Stimulated activated effector memory CD8-positive, alpha-beta T cell treated with anti-CD3 and anti-CD28 coated beads, Interleukin-12 subunit alpha, Interleukin-12 subunit beta, amount 100 ng/mL, for 72 hours (primary cell): Measurements from ENCODE around the gene GFI1B.
A peak's percentile ranks its signal among the peaks of the same experiment; 100 is the strongest.

Experiments
- ATAC-seq: fragments of 150-1000 bp; cut with Tn5 transposase; 2 replicates; pipeline ENCODE4 v1.10.0; 2021
- DNase-seq, 2 donors: peaks; one replicate each; pipeline ENCODE4 v3.0.0; 2021 to 2022; ENCODE audit warnings: low spot score in 2 of 2
- H3K27ac Mint-ChIP-seq: one replicate; pipeline ENCODE4 v1.8.0; 2022; ENCODE audit warnings: mild to moderate bottlenecking, mixed read lengths
- H3K36me3 Mint-ChIP-seq: one replicate; pipeline ENCODE4 v1.8.0; 2022; ENCODE audit warnings: mild to moderate bottlenecking, mixed read lengths
- H3K4me1 Mint-ChIP-seq: one replicate; pipeline ENCODE4 v1.8.0; 2022; ENCODE audit warnings: mixed read lengths
- H3K4me3 Mint-ChIP-seq: one replicate; pipeline ENCODE4 v1.8.0; 2022; ENCODE audit warnings: mild to moderate bottlenecking, mixed read lengths
- H3K9me3 Mint-ChIP-seq: one replicate; pipeline ENCODE4 v1.8.0; 2022; ENCODE audit warnings: mixed read lengths

GFI1B gene

DNA sequence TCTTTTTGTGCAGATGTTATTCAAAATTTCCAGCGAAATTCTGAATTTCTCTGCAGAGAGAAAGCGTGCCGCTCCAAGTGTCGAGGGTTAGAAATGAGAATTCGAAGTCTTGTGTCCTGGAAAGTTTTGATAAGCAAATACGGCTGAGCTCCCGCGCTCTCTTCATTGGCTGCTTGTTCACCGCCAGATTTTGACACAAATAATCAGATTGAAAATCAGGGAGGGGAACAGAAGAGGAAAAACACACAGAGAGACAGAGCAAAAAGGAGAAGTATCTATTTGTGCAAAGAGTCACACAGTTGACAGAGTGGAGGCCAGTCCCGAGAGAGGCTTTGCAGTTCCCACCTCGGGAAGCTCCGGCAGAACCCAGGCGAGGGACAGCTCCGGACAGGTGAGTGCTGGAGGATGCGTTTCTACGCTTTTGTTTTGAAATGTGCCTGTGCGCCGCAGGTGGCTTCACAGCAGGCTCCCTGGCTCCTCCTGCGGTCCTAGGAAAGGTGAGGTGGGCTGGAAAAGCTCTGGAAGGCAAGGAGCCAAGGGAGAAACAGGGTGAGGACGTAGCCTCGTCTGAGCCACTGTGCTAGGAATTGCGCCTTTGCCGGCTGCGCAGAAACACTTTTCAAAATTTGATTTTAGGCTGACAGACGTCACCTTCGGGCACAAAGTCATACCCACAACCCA is at the start of gene GFI1B:
Gene GFI1B (plus strand): TSS at position 244 of the 681 bp plus-strand sequence. CDS start 7,985 bp downstream, outside the sequence.
- Mint-ChIP-seq H3K4me1 (peaks cover 6% of the 10 kb centered on the region), H3K27ac (no peak within 1 kb of the TSS), H3K4me3 (no peak within 1 kb of the TSS), H3K9me3 (no peaks in the 10 kb centered on the region), H3K36me3 (no peaks in the 10 kb centered on the region)
- DNase-seq (no peak), ATAC-seq (no peak)

DNA sequence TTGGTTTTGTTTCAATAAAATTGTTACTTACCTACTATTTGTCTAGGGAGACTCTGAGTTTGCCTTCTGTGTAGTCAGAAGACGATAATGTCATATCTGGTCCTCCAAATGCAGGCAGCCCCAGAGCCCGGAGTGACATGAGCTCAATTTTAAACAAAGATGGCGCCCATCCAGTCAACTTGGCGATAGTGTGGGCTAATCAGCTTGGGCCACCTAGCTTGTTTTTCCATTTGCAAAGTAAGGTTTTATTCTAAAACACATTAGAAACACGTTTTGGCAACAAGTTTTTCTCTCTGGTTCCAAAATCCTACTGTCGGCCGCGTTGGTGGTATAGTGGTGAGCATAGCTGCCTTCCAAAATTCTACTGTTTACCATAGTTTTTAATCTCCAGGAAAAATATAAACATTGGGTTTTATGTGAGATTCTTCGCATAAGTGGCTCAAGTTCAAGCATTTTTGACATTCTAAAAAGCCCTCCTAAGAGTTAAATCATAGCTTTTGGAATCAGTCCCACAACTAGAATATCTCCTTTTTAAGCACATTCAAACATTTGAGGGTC is 47.2 kb upstream of the GFI1B start:
- DNase-seq (no peak), ATAC-seq (no peak)
- Mint-ChIP-seq H3K36me3 (peaks cover 56% of the 10 kb centered on the region), H3K4me3 (no peak overlapping the region), H3K9me3 (no peaks in the 10 kb centered on the region), H3K4me1 (peaks cover 18% of the 10 kb centered on the region), H3K27ac (no peak overlapping the region)

DNA sequence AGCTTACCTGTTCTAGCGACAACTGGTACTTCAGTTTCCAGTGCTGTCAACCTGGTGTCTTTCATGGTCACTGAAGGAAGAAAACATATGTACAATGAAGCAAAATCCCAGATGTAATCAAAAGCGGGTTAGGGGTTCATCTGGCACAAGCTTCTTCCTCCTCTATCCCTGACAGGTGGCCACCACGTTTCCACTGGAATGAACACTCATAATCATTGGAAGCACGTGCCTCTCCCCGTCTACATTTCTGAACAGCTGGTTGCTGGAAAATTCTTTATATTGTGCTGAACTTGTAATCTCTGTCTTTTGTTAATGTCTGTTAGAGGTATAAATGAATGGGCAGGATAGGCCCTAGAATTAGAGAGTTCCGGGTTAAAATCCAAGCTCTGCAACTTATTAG is 43.5 kb upstream of the GFI1B start:
- Mint-ChIP-seq H3K9me3 (no peaks in the 10 kb centered on the region), H3K27ac (no peak overlapping the region), H3K36me3 (peaks cover 27% of the 10 kb centered on the region), H3K4me1 (peaks cover 18% of the 10 kb centered on the region), H3K4me3 (no peak overlapping the region)
- ATAC-seq, result no peak
- DNase-seq, result no peak

DNA sequence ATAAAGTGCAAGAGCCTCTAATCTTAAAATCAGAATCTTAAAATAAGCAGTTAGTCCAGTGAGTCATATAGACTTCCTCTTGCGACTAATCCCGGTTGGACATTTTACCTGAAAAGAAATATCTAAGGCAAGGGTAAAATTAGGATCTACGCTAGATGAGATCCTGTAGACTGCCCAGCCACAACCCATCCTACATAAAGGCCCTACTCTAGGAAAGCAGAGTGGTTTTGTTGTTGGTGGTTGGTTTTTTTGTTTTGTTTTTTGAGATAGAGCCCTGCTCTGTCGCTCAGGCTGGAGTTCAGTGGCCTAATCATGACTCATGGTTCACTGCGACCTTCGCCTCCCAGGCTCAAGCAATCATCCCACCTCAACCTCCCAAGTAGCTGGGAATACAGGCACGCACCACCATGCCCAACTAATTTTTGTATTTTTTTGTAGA is 41.0 kb upstream of the GFI1B start:
- H3K27ac Mint-ChIP-seq, result no peak overlapping the region
- DNase-seq (no peak), ATAC-seq (no peak)
- peaks cover 17% of the 10 kb centered on the region for H3K36me3 Mint-ChIP-seq
- no peaks in the 10 kb centered on the region for H3K9me3 Mint-ChIP-seq
- H3K4me1 Mint-ChIP-seq, result peaks cover 13% of the 10 kb centered on the region
- no peak overlapping the region for H3K4me3 Mint-ChIP-seq

DNA sequence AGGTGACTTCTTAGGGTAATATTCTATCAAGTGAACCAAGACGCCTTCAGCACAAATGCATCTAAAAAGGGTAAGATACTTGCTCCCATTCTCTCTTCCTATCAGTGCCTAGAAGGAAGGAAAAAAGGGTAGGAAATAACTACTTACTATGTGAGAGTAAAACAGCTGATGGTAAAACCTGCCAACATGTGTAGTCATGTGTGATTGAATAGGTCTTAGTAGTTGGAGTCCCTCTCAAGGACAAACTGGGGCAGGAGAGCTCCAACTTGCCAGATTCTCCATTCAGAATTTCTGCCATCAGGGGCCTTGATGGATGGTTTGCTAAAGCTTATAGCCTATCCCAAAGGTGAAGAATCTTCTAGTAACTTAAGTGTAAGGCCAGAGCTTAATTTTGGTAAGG is 39.3 kb upstream of the GFI1B start:
- Mint-ChIP-seq H3K9me3 (no peaks in the 10 kb centered on the region), H3K4me3 (no peak overlapping the region)
- no peak for DNase-seq

DNA sequence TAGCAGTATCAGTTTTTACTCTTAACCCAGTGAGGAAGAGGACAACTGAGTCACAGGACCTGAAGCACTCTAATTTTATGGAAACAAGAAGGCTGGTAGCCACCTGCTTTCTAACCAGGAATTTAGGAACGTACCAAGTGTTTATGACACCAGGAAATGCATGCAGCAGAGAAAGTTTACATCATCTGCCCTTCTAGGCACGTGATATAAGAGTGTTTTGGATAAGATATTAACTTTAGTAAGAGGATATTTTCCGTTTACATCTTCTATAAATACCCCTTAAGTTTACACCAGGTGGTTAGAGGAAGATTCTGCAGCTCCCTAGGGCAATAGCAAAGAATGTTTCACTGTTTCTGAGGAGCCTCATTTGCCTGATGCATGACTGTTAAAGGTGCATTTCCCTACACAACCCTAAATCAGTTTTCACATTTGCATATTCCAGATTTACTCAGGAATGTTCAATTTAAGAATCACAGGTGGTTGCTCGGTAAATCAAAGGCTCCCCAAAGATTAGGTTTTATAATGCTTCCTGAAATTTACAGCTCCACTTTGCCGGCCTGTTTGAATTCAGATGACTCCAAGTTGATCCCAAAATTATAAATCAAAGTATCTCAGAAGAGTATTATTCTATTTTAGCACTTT is 35.8 kb upstream of the GFI1B start:
- Mint-ChIP-seq H3K4me3 (peak overlapping the region; percentile 86), H3K27ac (no peak overlapping the region), H3K9me3 (no peaks in the 10 kb centered on the region), H3K36me3 (peaks cover 9% of the 10 kb centered on the region), H3K4me1 (peaks cover 18% of the 10 kb centered on the region)
- DNase-seq, result no peak
- ATAC-seq, result no peak

More for the DNA sequence above, 39.3 kb upstream of the GFI1B start:
- H3K4me1 Mint-ChIP-seq, result peaks cover 21% of the 10 kb centered on the region
- ATAC-seq, result no peak
- peaks cover 13% of the 10 kb centered on the region for H3K36me3 Mint-ChIP-seq
- H3K27ac Mint-ChIP-seq, result no peak overlapping the region

DNA sequence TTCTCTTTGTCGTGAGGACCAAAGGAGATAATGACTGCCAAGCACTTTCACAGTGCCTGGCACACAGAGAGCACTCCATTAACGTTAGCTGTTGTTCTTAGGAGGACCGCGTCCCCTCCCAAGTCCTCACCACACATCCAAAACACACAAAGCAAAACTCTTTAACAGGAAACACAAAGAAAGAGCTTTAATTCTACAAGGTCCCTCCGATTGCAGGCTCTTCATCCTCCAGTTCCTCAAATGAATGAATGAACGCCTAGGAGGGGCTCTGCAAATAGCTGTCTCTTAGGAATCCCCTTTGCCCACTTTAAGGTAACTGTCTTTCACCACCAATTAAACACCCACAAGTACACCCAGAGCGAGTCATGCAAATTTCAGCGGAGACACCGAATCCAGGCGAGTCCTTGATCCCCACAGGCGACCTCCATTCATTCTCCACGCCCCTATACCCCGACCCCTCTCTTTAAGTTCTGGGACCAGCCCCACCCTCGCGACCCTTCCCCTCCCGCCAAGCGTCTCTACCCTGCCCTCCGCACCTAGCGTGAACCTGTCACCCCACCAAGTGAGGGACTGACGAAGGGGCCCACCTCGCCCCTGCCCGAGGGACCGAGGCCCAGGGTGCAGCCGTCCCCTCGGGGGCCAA is 34.7 kb upstream of the GFI1B start:
- Mint-ChIP-seq H3K4me1 (peaks cover 18% of the 10 kb centered on the region), H3K4me3 (peak overlapping the region; percentile 86), H3K9me3 (no peaks in the 10 kb centered on the region), H3K36me3 (peaks cover 9% of the 10 kb centered on the region), H3K27ac (peak overlapping the region; percentile 99)
- ATAC-seq (no peak), DNase-seq (peak in 1 of 2 donors; percentile 51)

DNA sequence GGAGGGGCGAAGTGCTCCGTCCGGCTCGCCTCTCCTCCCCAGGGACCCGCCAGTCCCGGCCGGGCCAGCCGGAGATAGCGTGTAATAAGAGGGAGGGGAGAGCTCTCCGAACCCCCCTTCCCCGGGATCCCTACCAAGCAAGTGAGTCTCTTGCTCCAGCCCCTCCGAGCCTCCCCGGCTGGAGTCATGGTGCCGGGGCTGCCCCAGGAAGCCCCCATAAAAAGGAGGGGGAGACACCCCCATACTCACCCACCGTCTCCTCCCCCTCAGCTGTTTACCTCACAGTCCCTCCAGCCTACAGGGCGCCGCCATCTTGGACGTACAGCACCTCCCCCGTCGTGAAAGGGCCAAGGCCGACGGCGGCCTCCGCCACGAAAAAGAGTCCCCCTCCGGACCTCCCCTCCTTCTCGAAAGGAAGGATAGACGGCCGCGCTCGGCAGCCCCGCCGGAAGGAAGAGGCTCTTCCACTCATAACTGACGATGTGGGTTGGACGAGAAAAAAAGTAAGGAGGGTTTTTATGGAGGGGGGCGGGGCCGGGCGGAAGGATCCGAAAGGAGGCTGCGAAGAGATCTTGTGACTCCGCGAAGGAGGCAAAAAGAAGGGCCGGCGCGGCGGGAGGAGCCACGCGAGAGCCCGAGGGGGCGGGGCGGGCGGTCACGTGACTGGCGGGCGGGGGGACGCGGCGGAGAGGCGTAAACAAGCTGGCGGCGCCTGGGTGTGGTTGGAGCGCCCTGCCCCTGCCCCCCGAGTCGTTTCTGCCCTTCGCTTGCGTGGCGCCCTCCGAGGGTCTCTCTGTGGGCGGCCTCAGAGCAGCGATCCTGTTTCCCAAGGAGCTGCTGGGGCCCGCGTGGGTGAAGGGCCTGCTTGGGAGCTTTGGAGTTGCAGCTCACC is 34.0 kb upstream of the GFI1B start, which contains the start of gene TSC1:
Gene TSC1 (minus strand): TSS at position 323 of the 892 bp plus-strand sequence. CDS start 15,744 bp downstream, outside the sequence.
- ATAC-seq, result peak; percentile 92
- Mint-ChIP-seq H3K4me3 (peak within 1 kb of the TSS; percentile 86), H3K27ac (peak within 1 kb of the TSS; percentile 99), H3K4me1 (peaks cover 18% of the 10 kb centered on the region), H3K36me3 (peaks cover 9% of the 10 kb centered on the region), H3K9me3 (no peaks in the 10 kb centered on the region)
- DNase-seq, result peak; percentile 92 to 96

DNA sequence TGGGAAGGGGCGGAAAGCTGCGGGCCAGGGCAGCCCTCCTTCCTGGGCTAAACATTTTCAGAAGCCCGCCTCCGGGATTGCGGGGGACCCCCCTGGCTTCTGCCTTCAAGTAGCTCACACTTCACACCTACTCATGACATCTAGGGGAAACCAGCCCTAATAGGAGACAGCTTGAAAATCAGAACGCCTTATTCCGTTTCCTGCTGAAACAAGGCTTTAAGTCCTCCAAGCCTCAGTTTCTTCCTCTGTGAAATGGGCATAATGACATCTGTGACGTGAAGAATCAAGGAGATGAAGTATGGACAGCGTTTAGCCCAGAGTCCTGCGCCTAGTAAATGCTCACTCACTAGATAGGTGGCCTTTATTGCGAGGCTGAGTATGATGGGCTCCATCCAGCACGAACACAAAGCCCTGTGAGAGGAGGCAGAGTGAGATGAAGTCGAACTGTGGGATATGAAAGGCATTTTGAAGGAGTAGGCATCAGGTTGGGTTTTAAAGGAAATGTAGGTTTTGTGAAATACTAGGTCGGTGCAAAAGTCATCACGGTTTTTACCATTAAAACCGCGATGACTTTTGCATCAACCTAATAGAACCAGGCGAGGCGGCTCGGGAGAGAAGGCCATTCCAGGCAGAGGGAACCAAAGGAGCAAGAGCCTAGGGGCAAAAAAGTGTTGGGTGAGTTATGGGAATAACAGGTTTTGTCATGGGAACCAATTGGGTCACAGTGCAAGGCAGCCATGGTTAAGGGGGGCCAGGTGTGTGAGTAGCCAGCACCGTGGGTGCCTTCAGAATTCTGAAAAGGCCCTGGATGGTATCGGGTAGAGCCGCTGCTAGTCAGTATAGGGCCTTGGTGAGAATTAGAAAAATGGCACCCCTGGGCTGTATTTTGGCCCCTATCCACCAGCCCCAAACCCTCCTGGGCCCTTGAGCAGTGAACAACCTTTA is 33.0 kb upstream of the GFI1B start:
- peak overlapping the region; percentile 86 for H3K4me3 Mint-ChIP-seq
- H3K36me3 Mint-ChIP-seq, result peaks cover 9% of the 10 kb centered on the region
- H3K4me1 Mint-ChIP-seq, result peaks cover 18% of the 10 kb centered on the region
- ATAC-seq (peak; percentile 1), DNase-seq (peak in 1 of 2 donors; percentile 55)
- peak overlapping the region; percentile 99 for H3K27ac Mint-ChIP-seq
- H3K9me3 Mint-ChIP-seq, result no peaks in the 10 kb centered on the region

DNA sequence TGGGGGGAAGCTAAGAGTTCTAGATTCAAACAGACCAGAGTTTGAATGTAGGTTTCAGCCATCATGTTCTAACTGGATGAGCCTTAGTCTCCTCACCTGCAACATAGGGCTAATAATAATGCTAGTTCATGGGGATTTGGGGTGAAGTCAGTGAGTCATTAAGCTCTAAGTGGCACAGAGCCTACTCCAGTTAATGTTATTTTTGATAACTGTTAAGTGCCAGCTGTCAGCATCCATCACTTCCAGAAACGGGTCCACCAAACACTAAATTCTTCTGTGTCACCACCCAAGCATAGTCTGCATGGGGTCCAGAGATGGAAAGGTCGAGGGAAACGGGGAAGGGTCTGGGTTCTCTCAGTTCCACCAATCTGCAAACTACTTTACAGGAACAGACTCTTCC is 32.3 kb upstream of the GFI1B start:
- no peak for ATAC-seq
- DNase-seq, result no peak
- H3K27ac Mint-ChIP-seq, result no peak overlapping the region
- peaks cover 18% of the 10 kb centered on the region for H3K4me1 Mint-ChIP-seq
- no peaks in the 10 kb centered on the region for H3K9me3 Mint-ChIP-seq
- H3K36me3 Mint-ChIP-seq, result peaks cover 9% of the 10 kb centered on the region
- H3K4me3 Mint-ChIP-seq, result no peak overlapping the region

DNA sequence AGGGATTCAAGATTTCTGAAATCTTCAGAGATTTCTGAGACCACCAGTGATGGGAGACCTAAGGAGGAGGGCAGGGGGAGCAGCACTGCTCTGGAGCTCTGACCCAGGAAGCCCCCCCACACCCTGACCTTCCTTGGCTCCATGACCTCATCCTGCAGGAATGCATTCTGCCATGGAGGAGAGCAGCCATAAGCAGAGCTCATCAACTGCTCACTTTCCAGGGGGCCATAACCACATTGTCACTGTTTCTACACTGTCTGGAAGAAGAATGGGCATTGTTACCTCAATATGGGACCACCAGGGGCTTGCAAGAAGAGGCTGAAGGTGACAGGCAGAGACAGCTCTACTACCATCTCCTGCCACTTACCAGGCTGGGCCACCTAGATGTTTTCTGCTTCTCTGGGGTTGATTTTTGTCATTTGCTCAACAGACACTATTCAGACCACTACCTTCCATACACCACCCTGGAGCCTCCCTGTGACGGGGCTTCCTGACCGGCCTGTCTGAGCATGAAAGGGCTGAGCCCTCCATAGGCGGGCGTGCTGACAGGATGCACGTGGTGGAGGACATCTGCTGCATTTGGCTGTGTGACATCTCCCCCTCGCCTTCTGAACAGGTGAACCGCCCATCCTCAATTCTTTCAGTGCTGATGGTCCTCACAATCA is 31.7 kb upstream of the GFI1B start:
- Mint-ChIP-seq H3K4me3 (no peak overlapping the region), H3K4me1 (peaks cover 18% of the 10 kb centered on the region), H3K27ac (peak overlapping the region; percentile 58), H3K9me3 (no peaks in the 10 kb centered on the region), H3K36me3 (peaks cover 9% of the 10 kb centered on the region)
- DNase-seq (no peak), ATAC-seq (no peak)

DNA sequence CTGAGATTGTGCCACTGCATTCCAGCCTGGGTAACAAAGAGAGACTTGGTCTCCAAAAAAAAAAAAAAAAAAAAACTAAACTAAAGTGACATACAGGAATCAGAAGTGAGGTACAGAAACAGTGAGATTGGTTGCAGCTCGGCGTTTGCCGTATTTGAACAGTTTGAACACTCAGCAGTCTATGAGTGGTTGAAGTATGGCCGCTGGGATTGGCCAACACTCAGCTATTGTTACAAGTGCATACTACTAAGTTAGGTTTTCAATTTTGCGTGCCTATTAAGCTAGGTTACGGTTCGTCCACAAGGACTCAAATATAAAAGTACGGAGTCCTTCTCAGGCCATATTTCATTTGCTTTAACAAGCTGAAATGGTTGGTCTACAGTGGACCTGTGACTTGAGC is 30.7 kb upstream of the GFI1B start:
- H3K36me3 Mint-ChIP-seq, result peaks cover 9% of the 10 kb centered on the region
- ATAC-seq (no peak), DNase-seq (no peak)
- H3K9me3 Mint-ChIP-seq, result no peaks in the 10 kb centered on the region
- no peak overlapping the region for H3K27ac Mint-ChIP-seq
- H3K4me1 Mint-ChIP-seq, result peaks cover 18% of the 10 kb centered on the region
- no peak overlapping the region for H3K4me3 Mint-ChIP-seq

DNA sequence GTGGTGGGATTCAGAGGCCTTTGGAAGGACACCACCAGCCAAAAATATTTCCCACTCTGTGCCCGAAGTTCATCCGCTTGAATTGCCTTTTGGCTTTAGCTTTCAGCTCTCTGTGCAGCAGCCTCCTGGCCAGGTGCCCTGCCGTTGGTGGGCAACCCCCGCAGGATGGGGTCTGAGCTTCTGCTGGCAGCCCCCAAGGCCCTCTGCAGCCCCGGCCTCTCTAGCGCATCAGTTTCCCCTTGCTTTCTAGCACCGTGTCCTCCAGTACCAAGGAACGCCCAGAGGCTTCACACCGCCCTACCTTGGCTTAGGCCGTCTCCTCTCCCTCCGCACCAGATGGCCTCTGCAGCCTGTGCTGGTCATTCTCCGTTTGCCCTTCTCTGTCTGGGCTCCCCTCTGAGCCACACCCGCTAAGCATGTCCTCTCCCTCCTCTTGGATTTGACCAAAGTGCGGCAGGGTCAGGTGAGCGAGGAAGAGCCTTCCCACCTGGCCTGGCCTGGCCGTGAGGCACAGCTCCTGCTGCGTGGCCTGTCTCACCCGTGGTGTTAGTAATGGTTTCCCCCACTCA is 29.9 kb upstream of the GFI1B start:
- DNase-seq, result no peak
- peaks cover 12% of the 10 kb centered on the region for H3K4me1 Mint-ChIP-seq
- ATAC-seq, result no peak
- H3K9me3 Mint-ChIP-seq, result no peaks in the 10 kb centered on the region
- no peak overlapping the region for H3K4me3 Mint-ChIP-seq
- no peak overlapping the region for H3K27ac Mint-ChIP-seq
- H3K36me3 Mint-ChIP-seq, result peaks cover 9% of the 10 kb centered on the region
